ENCODE results near the gene IQCE.

Gene IQCE

GRCh38 chr7:2621061-2621828 is 62.5 kb downstream of the IQCE start:
- no peak for DNase-seq

GRCh38 chr7:2621948-2622640 is 63.3 kb downstream of the IQCE start:
- DNase-seq: no peak

DNA sequence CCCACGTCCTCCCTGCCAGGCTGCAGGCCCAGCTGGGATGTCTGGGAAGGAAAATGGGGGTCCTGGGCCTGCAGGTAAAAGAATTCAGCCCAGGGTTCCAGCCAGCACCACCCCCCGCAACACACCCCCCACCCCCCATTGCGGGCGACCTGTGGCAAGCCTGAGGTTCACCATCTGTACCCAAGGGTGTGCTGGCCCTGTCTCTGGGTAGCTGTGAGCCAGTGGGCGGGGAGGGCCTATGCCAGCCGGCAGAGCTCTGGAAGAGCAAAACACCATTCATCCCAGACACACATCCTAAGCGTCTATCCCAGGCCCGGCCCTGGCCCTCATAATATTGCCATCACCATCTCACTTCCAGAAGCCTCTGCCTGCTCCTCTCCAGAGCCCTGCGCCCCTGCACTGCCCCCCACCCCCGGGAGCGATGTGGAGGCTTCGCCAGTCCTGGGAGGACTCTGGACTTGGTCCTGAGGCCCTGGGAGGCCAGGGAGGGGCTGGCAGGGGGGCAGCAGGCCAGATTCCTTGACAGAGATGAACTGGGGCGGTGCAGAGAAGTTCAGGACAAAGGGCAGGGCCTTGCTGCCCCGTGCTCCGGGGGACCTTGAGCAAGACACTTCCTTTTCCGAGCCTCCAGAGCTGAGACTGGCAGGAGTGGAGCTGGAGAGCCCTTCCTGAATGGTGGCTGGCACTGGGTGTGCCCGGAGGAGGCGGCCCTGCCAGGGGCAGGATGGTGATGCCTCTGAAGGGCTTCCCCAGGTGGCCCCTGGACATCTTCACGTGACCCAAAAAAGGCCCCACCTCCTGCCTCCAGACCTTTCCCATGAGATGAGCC is 64.3 kb downstream of the IQCE start:
- no peak for DNase-seq

DNA sequence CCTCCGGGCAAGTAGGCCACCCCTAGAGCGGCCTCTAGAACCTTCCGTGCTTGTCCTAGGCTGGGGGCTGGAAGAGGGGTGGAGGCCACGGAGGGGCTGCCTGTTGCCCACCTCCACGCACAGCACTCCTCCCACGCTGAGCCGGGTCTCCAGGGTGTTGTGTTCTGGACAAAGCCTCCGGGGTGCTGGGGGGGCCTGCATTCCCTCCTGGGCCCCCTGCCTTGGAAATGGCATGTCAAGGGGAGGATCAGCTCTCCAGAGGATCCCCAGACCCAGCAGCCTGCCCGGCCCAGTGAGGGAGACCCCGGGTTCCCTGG is 64.9 kb downstream of the IQCE start:
- no peak for DNase-seq

DNA sequence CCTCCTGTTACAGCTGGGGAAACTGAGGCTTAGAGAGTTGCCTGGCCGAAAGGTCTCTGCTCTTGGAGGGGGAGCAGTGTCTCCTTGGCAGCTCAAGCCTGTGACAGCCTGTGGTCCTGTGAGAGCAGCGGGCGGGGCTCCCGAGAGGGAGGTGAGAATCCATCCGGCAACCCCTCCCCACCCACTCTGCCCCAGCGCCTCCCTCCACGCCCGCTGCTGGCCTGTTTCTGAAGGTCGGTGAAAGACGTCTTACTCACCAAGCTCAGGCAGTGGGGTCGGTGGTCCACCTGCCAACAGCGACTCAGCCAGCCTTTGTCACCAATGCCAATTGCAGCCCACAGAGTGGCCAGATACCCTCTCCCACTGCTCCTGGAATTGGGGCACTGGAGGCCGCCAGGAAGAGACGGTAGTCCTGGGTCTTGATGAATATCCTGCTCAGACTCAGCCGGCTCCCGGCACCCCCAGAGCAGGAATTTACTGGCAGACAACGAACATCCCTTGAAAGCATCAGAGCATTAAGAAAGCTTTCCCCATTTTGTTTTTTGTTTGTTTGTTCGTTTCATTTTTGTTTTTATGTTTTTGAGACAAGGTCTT is 65.6 kb downstream of the IQCE start:
- no peak for DNase-seq

DNA sequence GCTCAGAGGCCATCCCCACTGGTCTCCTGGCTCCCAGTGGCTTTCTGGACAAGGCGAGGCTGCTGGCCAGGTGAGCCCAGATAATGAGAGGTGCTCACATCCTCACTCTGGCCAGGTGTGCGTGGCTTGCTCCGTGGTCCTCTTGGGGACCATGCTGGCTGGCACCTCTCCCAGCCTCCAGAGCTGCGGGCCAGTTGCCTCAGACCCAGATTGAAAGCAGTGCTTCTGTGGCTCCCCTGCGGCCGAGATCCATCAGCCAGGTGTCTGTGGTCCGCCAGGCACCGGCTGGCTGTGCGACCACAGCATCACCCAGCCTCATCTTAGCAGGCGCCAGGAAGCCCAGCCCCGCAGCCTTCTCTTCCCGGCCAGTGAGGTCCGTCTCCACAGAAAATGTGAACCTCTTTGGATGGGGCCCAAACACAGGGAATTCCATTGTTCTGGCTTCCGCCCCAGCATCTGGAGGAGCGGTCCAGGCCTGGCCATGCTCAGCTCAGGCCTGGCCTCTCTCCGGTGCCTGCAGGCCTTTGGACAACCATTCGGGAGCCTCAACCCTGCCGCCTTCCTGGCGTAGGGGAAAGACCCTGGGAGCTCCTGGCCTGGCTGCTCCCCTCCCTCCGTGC is 67.8 kb downstream of the IQCE start:
- DNase-seq: no peak

- DNase-seq: no peak
Measured at GRCh38 chr7:2627258-2628129, 68.7 kb downstream of the IQCE start.

DNA sequence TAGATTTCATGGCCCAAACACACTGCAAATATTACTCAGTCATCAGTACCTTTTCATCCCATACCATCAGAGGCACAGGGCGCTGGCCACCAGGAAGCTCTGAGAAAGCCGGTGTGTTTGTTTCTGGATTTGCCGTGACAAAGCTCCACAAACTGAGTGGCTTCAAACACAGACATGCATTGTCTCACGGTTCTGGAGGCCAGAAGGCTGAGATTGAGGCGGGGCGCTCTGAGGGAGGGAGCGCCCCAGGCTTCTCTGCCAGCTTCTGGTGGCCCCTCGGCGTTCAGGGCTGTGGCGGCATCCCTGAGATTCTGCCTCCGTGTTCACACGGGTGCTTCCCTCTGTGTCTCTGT is 69.3 kb downstream of the IQCE start:
- no peak for DNase-seq

DNA sequence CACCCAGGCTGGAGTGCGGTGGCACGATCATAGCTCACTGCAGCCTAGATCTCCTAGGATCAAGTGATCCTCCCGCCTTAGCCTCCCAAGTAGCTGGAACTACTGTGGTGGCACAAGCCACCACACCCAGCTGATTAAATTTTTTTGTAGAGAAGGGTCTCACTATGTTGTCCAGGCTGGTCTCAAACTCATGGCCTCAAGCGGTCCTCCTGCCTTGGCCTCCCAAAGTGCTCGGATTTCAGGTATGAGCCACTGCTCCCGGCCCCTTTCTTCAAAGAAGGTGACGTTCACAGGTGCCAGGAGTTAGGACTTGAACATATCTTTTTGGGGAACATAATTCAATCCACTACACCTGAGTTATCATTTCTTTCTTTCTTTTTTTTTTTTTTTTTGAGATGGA is 70.1 kb downstream of the IQCE start:
- DNase-seq: no peak

GRCh38 chr7:2629746-2630681 is 71.2 kb downstream of the IQCE start:
- DNase-seq: no peak

DNA sequence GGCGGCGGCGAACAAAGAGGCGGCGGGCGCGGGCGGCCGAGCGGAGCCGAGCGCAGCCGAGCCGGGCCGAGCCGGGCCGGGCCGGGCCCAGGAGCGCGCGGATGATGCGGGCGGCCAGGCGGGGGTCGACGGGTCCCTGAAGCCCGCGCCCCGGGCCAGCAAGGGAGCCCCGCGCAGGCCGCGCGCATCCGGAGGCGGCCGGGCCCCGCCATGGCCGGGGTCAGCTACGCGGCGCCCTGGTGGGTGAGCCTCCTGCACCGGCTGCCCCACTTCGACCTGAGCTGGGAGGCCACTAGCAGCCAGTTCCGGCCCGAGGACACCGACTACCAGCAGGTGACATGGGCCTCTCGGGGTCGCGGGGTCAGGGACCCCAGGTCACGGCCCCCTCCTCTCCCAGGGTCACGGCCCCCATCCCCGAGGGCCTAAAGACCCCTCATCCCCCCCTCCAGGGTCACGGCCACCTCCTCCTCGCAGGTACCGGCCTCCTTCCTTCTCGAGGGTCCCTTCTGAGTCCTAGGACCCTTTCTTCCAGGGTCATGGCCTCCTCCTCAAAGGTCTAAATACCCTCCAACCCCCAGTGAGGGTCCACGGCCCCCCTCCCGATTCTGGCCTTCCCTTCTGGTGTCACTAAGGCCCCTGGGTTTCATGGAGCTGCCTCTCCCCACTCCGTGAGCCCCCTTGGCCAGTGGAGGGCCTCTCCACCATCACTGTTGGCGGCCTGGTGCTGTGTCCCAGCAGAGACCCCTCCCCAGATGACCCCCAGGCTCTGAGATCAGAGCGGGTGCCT is 73.4 kb downstream of the IQCE start, which contains the start of gene TTYH3:
Gene TTYH3 (plus strand): TSS at position 41 of the 787 bp plus-strand sequence. CDS start 170 bp downstream, at position 211.
- no peak for DNase-seq

DNA sequence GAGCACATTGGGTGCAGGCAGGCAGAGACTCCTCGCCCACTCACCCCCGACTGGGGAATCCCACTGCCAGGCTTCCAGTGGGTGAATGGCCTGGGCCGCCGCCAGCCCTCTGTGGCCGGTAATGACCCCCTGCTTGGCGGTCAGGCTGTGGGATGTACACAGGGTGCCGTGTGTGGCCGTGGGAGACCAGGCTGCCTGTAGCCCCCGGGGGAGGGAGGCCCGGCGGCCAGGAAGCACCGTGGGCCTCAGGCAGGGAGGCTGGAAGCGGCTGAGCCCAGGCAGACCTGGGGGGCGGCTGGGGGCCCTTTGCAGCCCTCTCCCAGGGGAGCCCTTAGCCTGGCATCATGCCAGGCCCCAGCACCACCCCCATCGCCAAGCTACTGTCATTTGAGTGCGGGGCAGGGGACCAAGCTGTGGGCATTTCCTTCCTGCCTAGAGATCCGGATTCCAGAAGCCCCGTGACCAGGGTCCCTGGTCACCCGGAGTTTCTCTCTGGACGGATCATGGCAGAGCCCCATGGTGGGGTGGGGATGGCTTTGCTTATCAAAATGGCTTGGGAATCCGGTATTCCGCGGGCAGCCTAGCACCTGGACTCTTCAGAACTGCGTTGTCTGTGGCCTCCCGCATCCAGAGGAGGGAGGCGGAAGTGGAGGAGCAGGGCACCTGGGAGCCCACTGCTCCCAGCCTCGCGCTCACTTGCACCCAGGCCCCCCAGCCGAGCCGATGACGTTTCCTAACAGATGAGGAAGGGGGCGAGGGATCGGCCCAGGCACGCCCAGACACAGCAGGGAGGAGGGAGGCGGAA is 74.2 kb downstream of the IQCE start:
- peak; percentile 16 for DNase-seq

- DNase-seq: peak; percentile 30
Measured at GRCh38 chr7:2633538-2634266, 74.9 kb downstream of the IQCE start.

DNA sequence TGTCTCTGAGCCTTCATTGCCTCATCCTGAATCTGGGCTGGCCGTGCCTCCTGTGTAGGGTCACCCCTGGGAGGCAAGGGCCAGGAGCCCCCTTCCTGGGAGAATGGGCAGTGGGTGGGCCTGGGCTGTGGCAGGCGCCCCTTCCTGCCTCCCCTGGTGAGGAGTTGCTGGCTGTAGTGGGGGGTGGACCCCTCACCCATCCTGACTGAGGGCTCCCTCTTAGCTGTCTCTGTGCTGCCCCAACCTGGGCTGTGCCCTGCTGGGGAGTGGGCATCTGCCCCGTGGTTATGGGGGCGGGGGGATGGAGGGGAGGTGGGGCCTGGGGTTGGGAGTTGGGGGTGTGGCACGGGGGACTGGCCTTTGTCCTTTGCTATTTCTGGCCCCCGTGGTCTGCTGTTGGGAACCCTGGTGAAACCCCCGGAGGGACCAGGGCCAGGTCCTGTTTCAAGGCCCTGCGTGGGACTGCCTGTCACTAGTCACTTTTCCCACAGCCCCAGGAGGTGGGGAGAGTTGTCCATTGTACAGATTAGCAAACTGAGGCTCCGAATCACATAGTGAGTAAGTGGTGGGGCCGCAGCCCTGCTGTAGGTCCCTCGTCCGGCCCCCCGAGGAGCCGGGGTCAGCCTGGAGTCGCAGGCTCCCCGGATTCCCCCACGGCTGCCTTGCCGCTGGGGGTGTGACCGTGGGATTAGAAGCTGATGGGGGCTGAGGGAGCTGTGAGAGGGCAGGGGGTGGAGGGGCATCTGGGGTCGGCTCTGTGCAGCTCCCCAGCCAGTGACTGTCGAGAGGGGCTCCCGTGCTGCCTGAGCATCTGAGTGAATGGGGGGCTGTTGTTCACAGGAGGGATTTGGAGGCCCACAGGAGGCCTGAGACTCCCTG is 75.7 kb downstream of the IQCE start:
- no peak for DNase-seq

DNA sequence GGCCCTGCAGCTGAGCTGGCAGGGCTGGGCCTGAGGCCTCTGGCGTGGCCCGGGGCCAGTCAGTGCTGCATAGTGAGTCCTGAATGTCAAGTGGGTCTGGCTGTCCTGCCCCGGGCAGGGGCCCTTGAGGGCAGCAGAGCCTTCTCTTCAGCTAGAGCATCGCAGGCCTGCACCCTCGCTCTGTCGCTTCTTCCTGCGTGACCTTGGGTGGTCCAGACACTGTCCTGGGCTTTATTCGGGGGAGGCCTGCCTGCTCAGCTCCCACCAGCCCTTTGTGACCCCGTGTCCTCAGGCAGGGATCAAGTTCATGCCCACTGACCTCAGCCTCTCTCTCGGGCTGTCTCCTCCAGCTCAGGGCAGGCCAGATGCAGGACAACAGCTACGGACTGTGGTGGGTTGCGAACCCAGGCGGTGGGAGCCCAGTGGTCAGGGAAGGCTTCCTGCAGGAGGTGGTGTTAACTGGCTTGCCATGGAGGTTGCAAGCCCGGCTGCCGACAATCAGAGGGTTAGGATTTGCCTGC is 76.4 kb downstream of the IQCE start:
- DNase-seq: no peak

GRCh38 chr7:2635810-2636701 is 77.3 kb downstream of the IQCE start:
- DNase-seq: no peak
